Measurements from ENCODE around the gene SATB2.
A peak's percentile ranks its signal among the peaks of the same experiment; 100 is the strongest.

Gene SATB2

GRCh38 chr2:199465988-199466691, 8.4 kb upstream of the SATB2 start:
- DNase-seq (ENCODE audit: low spot score), result no peak

- no peak for DNase-seq (ENCODE audit: low spot score)
Observed at GRCh38 chr2:199465390-199465789, 7.7 kb upstream of the SATB2 start.

GRCh38 chr2:199464606-199465352, 7.0 kb upstream of the SATB2 start:
- DNase-seq (ENCODE audit: low spot score), result no peak

GRCh38 chr2:199463708-199464605, 6.2 kb upstream of the SATB2 start:
- DNase-seq (ENCODE audit: low spot score), result no peak

DNA sequence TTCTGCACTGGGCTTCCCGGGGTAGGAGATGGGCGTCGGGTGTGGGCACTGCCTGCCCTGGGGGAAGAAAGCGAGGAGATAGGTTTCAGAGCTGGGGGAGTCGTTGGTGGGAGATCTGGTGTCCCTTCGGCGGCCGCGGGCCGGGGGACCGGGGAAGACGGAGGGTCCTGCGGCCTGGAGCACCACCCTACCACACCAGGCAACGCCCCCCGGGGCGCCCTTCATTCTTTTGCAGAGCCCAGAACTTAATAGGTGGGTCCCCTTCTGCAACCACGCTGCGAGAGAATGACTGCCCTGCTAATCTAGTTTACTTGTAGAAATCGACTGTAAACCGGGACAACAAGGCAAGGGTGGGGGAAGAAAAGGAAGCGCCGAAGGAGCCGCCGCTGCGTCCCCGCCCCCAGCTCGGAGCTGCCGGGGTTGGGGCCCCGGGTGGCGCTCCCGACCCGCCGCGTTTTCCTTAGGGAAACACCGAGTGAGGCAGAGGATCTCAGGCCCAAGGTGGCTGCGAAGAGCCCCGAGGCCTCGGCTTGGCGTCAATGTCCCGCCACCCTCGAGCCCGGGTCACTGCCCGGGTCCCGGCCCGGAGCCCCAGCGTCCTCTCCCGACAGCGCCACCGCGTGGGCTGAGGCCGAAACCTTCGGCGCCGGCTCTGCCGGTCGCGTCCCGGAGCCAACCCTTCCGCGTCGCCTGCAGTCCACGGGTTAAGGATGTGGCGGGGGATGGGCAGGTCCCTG, 5.4 kb upstream of the SATB2 start:
- peak; percentile 81 for DNase-seq (ENCODE audit: low spot score)

- peak; percentile 25 for DNase-seq (ENCODE audit: low spot score)
Observed at GRCh38 chr2:199462347-199462955, 4.7 kb upstream of the SATB2 start.

DNA sequence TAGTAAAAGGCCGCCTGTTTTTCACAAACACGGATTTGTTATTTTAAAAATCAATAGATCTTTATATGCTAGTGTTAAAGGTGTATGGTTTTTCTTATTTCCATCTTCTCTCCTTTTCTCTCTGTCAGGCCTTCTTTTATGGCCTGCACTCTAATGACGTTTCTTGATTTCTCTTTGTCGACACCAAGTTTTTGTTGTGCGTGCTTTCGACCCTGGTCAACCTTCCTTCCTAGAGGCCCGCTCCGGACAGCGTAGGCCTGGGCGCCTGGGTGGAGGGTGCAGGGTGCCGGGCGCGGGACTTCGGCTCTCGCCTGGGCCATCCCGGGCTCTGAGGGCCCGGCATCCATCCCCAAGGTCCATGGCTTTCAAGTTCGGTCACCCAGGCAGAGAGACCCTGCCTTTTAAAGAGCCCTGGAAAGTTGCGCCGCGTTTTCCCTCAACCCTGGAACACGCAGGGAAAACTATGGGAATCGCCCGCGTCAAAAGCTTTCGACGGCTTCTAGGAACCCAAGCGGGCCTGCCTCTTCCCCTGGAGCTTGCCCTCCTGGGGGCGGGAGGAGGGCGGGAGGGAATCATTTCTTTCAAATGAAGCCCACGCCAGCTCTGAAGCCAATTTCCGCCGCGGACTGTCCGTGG, 4.1 kb upstream of the SATB2 start:
- no peak for DNase-seq (ENCODE audit: low spot score)

- DNase-seq (ENCODE audit: low spot score), result no peak
Observed at GRCh38 chr2:199460846-199461710, 3.3 kb upstream of the SATB2 start.

GRCh38 chr2:199460101-199460671, 2.4 kb upstream of the SATB2 start:
- no peak for DNase-seq (ENCODE audit: low spot score)

DNA sequence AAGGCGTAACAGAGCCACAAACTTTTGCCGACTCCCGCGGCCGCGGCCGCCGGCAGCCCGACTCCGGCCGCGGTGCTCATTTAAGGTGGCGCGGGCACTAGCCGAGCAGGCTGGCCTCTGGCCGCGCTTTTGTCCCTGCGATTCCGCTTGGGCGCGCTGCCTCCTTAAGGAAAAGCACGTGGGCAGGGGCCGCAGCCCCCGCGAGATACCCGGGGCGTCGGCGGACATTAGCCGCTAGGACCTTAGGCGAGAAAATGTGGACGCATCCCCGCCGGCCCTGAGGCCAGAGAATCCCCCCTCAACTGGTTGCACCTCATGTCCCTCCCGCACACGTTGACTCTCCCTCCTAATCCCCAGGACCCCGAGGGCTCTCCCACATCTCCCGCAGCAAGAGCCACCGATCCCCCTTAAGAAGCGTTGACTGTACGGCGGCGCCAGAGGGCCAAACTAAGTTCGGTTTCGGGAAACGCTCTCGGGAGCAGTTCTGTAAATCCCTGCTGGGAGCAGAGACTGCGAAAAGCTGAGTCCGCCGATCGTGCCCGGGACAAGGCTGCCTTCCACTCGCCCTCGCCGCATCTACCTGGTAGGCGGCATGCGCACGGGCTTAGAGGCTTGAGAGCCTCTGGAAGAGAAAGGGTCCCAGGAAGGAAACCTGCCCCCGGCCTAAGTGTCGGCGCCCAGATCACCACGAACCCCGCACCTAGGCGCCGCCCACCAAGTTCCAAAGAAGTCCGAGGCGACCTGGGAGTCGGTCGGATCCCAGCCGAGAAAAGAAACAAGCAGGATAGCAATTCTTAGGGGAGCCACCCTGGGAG, 1.8 kb upstream of the SATB2 start:
- peak; percentile 64 for DNase-seq (ENCODE audit: low spot score)

- no peak for DNase-seq (ENCODE audit: low spot score)
Observed at GRCh38 chr2:199458806-199459285, 1.1 kb upstream of the SATB2 start.

- peak; percentile 38 for DNase-seq (ENCODE audit: low spot score)
Observed at GRCh38 chr2:199458009-199458805, 468 bp upstream of the SATB2 start.

GRCh38 chr2:199456383-199457146, 1.2 kb downstream of the SATB2 start:
- no peak for DNase-seq (ENCODE audit: low spot score)

- peak; percentile 54 for DNase-seq (ENCODE audit: low spot score)
Observed at GRCh38 chr2:199455545-199456382, 2.0 kb downstream of the SATB2 start.

- DNase-seq (ENCODE audit: low spot score), result no peak
Observed at GRCh38 chr2:199455210-199455544, 2.6 kb downstream of the SATB2 start.

DNA sequence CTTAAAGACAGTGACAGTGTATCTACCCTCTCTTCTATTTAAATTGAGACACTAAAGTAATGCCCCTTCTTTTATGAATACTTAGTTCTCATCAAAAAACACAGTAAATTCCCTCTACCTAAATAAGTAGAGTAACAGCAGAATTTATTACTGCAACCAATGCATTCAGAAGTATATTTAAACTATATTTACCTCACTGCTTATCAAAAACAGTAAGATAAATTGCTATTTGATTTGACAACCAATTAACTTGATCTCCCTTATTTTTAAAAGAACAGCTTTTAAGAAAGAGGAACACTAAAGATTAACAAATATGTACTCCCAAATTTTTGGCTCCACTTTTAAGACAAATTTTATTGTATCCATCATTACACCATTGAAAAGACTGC, 4.8 kb downstream of the SATB2 start:
- no peak for DNase-seq (ENCODE audit: low spot score)
